T-helper 2 cell (primary cell): Measurements from ENCODE around the gene TPR.

Experiments
- DNase-seq, 5 experiments: peaks; one replicate each; pipeline versions ENCODE4 v3.0.0 to v3.0.0-alpha.2; 2012 to 2022

Gene TPR

DNA sequence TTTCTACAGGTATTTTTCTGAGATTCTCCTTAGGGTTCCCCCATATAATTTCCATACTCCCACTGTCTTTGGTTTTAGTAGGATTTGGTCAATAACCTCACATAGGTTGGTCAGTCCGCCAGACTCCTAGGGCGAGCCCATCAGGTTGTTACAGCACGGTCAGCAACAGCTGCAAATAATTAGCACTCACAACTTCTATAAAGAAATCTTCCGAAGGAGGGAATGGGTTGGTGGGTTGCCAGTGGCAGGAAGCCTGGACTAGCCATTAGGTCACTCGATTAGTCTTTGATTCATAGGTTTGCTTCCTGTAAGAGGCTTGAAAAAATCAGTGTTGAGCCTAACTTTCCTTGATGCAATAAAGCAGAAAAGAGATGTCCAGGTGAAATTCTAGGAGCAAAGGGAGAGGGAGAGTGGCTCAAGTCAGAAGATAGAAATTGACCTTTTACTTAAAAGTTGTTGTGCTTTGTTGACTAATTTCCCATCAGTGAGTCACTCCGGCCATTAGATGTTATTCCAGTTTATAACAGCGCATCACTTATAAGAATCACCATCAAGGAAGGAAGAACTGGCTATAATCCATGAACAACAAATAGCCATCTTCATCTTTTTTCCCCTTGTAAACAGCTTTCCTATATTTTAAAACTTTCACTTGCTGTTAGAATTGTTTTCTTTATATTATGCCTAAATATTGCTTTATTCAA lies 88.3 kb downstream of the TPR start:
- DNase-seq = no peak

GRCh38 chr1:186283374-186283773 lies 91.7 kb downstream of the TPR start:
- no peak for DNase-seq

- DNase-seq = no peak
Measured at GRCh38 chr1:186282466-186282865, 92.6 kb downstream of the TPR start.

- DNase-seq = no peak
Measured at GRCh38 chr1:186275822-186276221, 99.2 kb downstream of the TPR start.

DNA sequence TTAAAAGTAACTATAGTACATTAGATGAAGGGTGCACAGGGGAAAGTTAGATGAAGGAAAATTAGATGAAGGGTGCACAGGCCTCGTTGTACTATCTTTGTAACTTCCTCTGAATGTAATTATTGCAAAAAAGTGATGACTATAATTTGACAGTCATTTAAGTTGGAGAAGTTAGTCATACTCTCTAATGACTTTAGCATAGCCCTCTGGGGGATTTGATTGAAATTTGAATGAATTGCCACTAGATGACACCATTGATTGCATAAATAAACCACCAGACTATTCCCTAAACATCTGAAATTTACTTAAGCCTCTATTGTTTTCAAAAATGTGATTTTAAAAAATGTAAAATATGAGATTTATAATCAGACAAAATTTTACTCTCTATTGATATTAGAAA lies 102.6 kb downstream of the TPR start:
- no peak for DNase-seq

- no peak for DNase-seq
Measured at GRCh38 chr1:186271032-186271431, 104.0 kb downstream of the TPR start.
